Endodermal cell (in vitro differentiated cells): Measurements from ENCODE around the gene TAC3. TPM values are rescaled to one million over a fixed set of nuclear protein-coding genes. Genes with fewer than 3 reads are reported as not detected.
A peak's percentile ranks its signal among the peaks of the same experiment; 100 is the strongest.

ENCODE experiments used
- DNase-seq: peaks from one replicate; pipeline ENCODE4 v3.0.0-alpha.2; 2017
- H3K27ac ChIP-seq: 2 replicates; pipeline ENCODE4 v1.5.1; 2013; ENCODE audit warnings: mild to moderate bottlenecking, low read depth, low read length, moderate library complexity
- H3K27me3 ChIP-seq: 2 replicates; pipeline ENCODE4 v1.6.1; 2013; ENCODE audit warnings: mild to moderate bottlenecking, low read length, moderate library complexity; ENCODE audit not compliant: insufficient read depth, control insufficient read depth, poor library complexity, severe bottlenecking
- H3K36me3 ChIP-seq: 2 replicates; pipeline ENCODE4 v1.7.0; 2013; ENCODE audit warnings: mild to moderate bottlenecking, low read length, moderate library complexity; ENCODE audit not compliant: control insufficient read depth, insufficient read depth
- H3K4me1 ChIP-seq: one replicate; pipeline ENCODE4 v1.7.0; 2013; ENCODE audit warnings: low read length; ENCODE audit not compliant: control insufficient read depth, insufficient read depth
- H3K4me3 ChIP-seq: 2 replicates; pipeline ENCODE4 v1.5.1; 2013; ENCODE audit warnings: mild to moderate bottlenecking, low read length, moderate library complexity
- H3K9ac ChIP-seq: 2 replicates; pipeline ENCODE4 v1.6.1; 2013; ENCODE audit warnings: mild to moderate bottlenecking, low read length, moderate library complexity; ENCODE audit not compliant: poor library complexity, severe bottlenecking; ENCODE audit errors: extremely low read depth
- H3K9me3 ChIP-seq: 2 replicates; pipeline ENCODE4 v1.6.1; 2013; ENCODE audit warnings: mild to moderate bottlenecking, low read length, moderate library complexity; ENCODE audit not compliant: control insufficient read depth
- H3K27ac Mint-ChIP-seq: 2 replicates; pipeline ENCODE4 v1.8.0; 2020; ENCODE audit warnings: mixed read lengths
- H3K27me3 Mint-ChIP-seq: 2 replicates; pipeline ENCODE4 v1.8.0; 2021; ENCODE audit warnings: mild to moderate bottlenecking, mixed read lengths; ENCODE audit not compliant: insufficient read depth
- H3K36me3 Mint-ChIP-seq: 2 replicates; pipeline ENCODE4 v1.8.0; 2020; ENCODE audit warnings: low read depth, mixed read lengths
- H3K4me1 Mint-ChIP-seq: 2 replicates; pipeline ENCODE4 v1.8.0; 2020; ENCODE audit warnings: mixed read lengths
- H3K4me3 Mint-ChIP-seq: 2 replicates; pipeline ENCODE4 v1.8.0; 2020; ENCODE audit warnings: mild to moderate bottlenecking, moderate library complexity, mixed read lengths
- H3K9me3 Mint-ChIP-seq: 2 replicates; pipeline ENCODE4 v1.8.0; 2020; ENCODE audit warnings: mild to moderate bottlenecking, mixed read lengths
- WGBS, 2 experiments: methylation state at CpG; one replicate each; pipeline versions ENCODE4 v1.1.5 to v1.1.7; 2013; ENCODE audit warnings: missing lambda C conversion rate in 2 of 2, mixed read lengths in 1 of 2; ENCODE audit not compliant: insufficient coverage in 1 of 2, insufficient read length in 1 of 2; 5-methylcytosine and 5-hydroxymethylcytosine counted together
- total RNA-seq, 2 donors: library from RNA; stranded (reverse); fragmentation: NEBNext Ultra II Directional in 1 of 2; extraction: Animal tissue kit (Norgen Biotek cat#: 25700) in 1 of 2; gene quantifications; 2 replicates in 1 of 2; 3 replicates in 1 of 2; pipeline ENCODE4 v1.2.1, GENCODE V29; 2021
- TF ChIP-seq, protein P1 (sequence below): fragments of 200-600 bp; sonication (generic); conservative IDR thresholded peaks from 2 replicates; pipeline ENCODE4 v1.5.0; 2021; ENCODE audit warnings: antibody characterized with exemption, mild to moderate bottlenecking

Gene TAC3
- total RNA-seq, 2 donors from 2014 or later = 1.8 to 5.4 TPM

GRCh38 chr12:57005980-57006808 lies 10.1 kb downstream of the TAC3 start, which contains the start of gene ZBTB39:
Gene ZBTB39 (minus strand): TSS chr12:57006546. CDS start chr12:57004917, 1,629 bp downstream.
- peak within 1 kb of the TSS; percentile 64 for H3K27ac ChIP-seq
- Mint-ChIP-seq H3K4me1 (peaks cover 27% of the 10 kb centered on the region), H3K27me3 (no peaks in the 10 kb centered on the region), H3K36me3 (peaks cover 31% of the 10 kb centered on the region), H3K9me3 (no peaks in the 10 kb centered on the region), H3K4me3 (peak within 1 kb of the TSS; percentile 79), H3K27ac (peak within 1 kb of the TSS; percentile 81)
- H3K4me1 ChIP-seq = peaks cover 6% of the 10 kb centered on the region
- peak; percentile 92 for DNase-seq
- WGBS, 2 experiments = 1 to 3% methylated on average over 14 to 94 of the region's 94 CpGs
- TF ChIP-seq, protein P1, sequence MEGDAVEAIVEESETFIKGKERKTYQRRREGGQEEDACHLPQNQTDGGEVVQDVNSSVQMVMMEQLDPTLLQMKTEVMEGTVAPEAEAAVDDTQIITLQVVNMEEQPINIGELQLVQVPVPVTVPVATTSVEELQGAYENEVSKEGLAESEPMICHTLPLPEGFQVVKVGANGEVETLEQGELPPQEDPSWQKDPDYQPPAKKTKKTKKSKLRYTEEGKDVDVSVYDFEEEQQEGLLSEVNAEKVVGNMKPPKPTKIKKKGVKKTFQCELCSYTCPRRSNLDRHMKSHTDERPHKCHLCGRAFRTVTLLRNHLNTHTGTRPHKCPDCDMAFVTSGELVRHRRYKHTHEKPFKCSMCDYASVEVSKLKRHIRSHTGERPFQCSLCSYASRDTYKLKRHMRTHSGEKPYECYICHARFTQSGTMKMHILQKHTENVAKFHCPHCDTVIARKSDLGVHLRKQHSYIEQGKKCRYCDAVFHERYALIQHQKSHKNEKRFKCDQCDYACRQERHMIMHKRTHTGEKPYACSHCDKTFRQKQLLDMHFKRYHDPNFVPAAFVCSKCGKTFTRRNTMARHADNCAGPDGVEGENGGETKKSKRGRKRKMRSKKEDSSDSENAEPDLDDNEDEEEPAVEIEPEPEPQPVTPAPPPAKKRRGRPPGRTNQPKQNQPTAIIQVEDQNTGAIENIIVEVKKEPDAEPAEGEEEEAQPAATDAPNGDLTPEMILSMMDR = peak; percentile 64
- no peaks in the 10 kb centered on the region for H3K27me3 ChIP-seq
- peak within 1 kb of the TSS; percentile 91 for H3K4me3 ChIP-seq
- H3K36me3 ChIP-seq = peaks cover 34% of the 10 kb centered on the region
- peak within 1 kb of the TSS; percentile 75 for H3K9ac ChIP-seq
- H3K9me3 ChIP-seq = no peaks in the 10 kb centered on the region

GRCh38 chr12:57004651-57005050 lies 11.7 kb downstream of the TAC3 start:
- H3K4me3 ChIP-seq = peak overlapping the region; percentile 91
- H3K36me3 Mint-ChIP-seq = peaks cover 45% of the 10 kb centered on the region

GRCh38 chr12:57003395-57003794 lies 12.9 kb downstream of the TAC3 start:
- H3K27me3 ChIP-seq = no peaks in the 10 kb centered on the region
- no peaks in the 10 kb centered on the region for H3K9me3 Mint-ChIP-seq
- H3K36me3 Mint-ChIP-seq = peaks cover 48% of the 10 kb centered on the region
- peaks cover 6% of the 10 kb centered on the region for H3K4me1 ChIP-seq
- 95 to 96% methylated on average over 10 to 13 of the region's 13 CpGs for WGBS, 2 experiments
- H3K4me3 ChIP-seq = no peak overlapping the region
- H3K36me3 ChIP-seq = peaks cover 51% of the 10 kb centered on the region
- no peaks in the 10 kb centered on the region for H3K9me3 ChIP-seq
- TF ChIP-seq, protein P1 = no peak
- peaks cover 21% of the 10 kb centered on the region for H3K4me1 Mint-ChIP-seq
- no peak overlapping the region for H3K27ac ChIP-seq
- DNase-seq = no peak
- no peak overlapping the region for H3K27ac Mint-ChIP-seq
- H3K4me3 Mint-ChIP-seq = no peak overlapping the region
- H3K9ac ChIP-seq = no peak overlapping the region
- H3K27me3 Mint-ChIP-seq = no peaks in the 10 kb centered on the region

More at GRCh38 chr12:57004651-57005050, 11.7 kb downstream of the TAC3 start:
- Mint-ChIP-seq H3K4me3 (peak overlapping the region; percentile 79), H3K4me1 (peaks cover 27% of the 10 kb centered on the region), H3K27ac (no peak overlapping the region), H3K9me3 (no peaks in the 10 kb centered on the region), H3K27me3 (no peaks in the 10 kb centered on the region)
- no peak overlapping the region for H3K9ac ChIP-seq
- TF ChIP-seq, protein P1 = no peak
- no peak overlapping the region for H3K27ac ChIP-seq
- peaks cover 6% of the 10 kb centered on the region for H3K4me1 ChIP-seq
- H3K9me3 ChIP-seq = no peaks in the 10 kb centered on the region
- 94 to 100% methylated on average over 1 to 6 of the region's 6 CpGs for WGBS, 2 experiments
- peaks cover 48% of the 10 kb centered on the region for H3K36me3 ChIP-seq
- H3K27me3 ChIP-seq = no peaks in the 10 kb centered on the region
- no peak for DNase-seq
